ENCODE results near the gene TLN1. TPM values are rescaled to one million over a fixed set of nuclear protein-coding genes. Genes with fewer than 3 reads are reported as not detected.

TLN1 gene
- total RNA-seq, 1 donor from 2014 or later: 252 TPM

- ATAC-seq (ENCODE audit: poor library complexity): peak; percentile 18
- DNase-seq: no peak
- intact Hi-C loops (cut with DNase I): no loop called here
Measured at GRCh38 chr9:35659340-35659739, 72.7 kb downstream of the TLN1 start.

- intact Hi-C loops (cut with DNase I): no loop called here
- DNase-seq (peak; percentile 70), ATAC-seq (ENCODE audit: poor library complexity) (peak; percentile 4)
Measured at GRCh38 chr9:35658968-35659220, 73.1 kb downstream of the TLN1 start.

GRCh38 chr9:35658137-35658967 lies 73.6 kb downstream of the TLN1 start, which contains the start of gene CCDC107:
Gene CCDC107, plus strand, starts transcription at chr9:35658292. Its CDS starts 88 bp downstream, at chr9:35658380.
- peak; percentile 91 for DNase-seq
- intact Hi-C loops (cut with DNase I): no loop called here
- ATAC-seq (ENCODE audit: poor library complexity): peak; percentile 87

- intact Hi-C loops (cut with DNase I): no loop called here
- DNase-seq (peak; percentile 98), ATAC-seq (ENCODE audit: poor library complexity) (peak; percentile 94)
Measured at GRCh38 chr9:35657546-35658136, 74.4 kb downstream of the TLN1 start, which contains the start of gene RMRP. Gene RMRP, minus strand, starts transcription at chr9:35658019.

- peak; percentile 2 for ATAC-seq (ENCODE audit: poor library complexity)
- intact Hi-C loops (cut with DNase I): no loop called here
- no peak for DNase-seq
Measured at GRCh38 chr9:35656831-35657545, 75.0 kb downstream of the TLN1 start.

GRCh38 chr9:35656348-35656747 lies 75.6 kb downstream of the TLN1 start:
- no peak for DNase-seq
- intact Hi-C loops (cut with DNase I): no loop called here
- ATAC-seq (ENCODE audit: poor library complexity): no peak

GRCh38 chr9:35653611-35654010 lies 78.4 kb downstream of the TLN1 start:
- intact Hi-C loops (cut with DNase I): no loop called here
- DNase-seq (no peak), ATAC-seq (ENCODE audit: poor library complexity) (no peak)

GRCh38 chr9:35652829-35653209 lies 79.2 kb downstream of the TLN1 start:
- no peak for ATAC-seq (ENCODE audit: poor library complexity)
- intact Hi-C loops (cut with DNase I): no loop called here
- DNase-seq: no peak

- ATAC-seq (ENCODE audit: poor library complexity) (no peak), DNase-seq (no peak)
- intact Hi-C loops (cut with DNase I): no loop called here
Measured at GRCh38 chr9:35651956-35652828, 79.8 kb downstream of the TLN1 start.

GRCh38 chr9:35650341-35651158 lies 81.4 kb downstream of the TLN1 start, which contains the start of gene SIT1:
Gene SIT1, minus strand, starts transcription at chr9:35650931. Its CDS starts 78 bp downstream, at chr9:35650853.
- intact Hi-C loops (cut with DNase I): no loop called here

GRCh38 chr9:35649431-35650340 lies 82.3 kb downstream of the TLN1 start:
- intact Hi-C loops (cut with DNase I): loop anchor here (10.0 kb wide), 1 partner anchor 235 kb away; no protein-coding TSS in a partner anchor
- DNase-seq (peak; percentile 59), ATAC-seq (ENCODE audit: poor library complexity) (no peak)

More at GRCh38 chr9:35650341-35651158, 81.4 kb downstream of the TLN1 start, which contains the start of gene SIT1:
- DNase-seq (no peak), ATAC-seq (ENCODE audit: poor library complexity) (no peak)

Small RNA genes lying within 50 kb of the gene (microRNA-seq; reads per million reads assigned to microRNA genes)
- gene MIR6852: not detected
- gene MIR6853: not detected

Other genes starting within 250 kb of the TLN1 start
- 25.7 TPM for gene RUSC2, start 242.1 kb downstream of the TLN1 start, total RNA-seq
- gene TESK1, start 126.9 kb downstream of the TLN1 start, total RNA-seq: 25.0 TPM
- gene CD72, start 113.8 kb downstream of the TLN1 start, total RNA-seq: 0.59 TPM
- not detected for gene SIT1, start 81.3 kb downstream of the TLN1 start, total RNA-seq
- gene RMRP, start 74.2 kb downstream of the TLN1 start, total RNA-seq: 19,155 TPM
- 48.4 TPM for gene CCDC107, start 73.9 kb downstream of the TLN1 start, total RNA-seq
- gene ARHGEF39, start 67.0 kb downstream of the TLN1 start, total RNA-seq: 0.24 TPM
- gene CA9, start 58.3 kb downstream of the TLN1 start, total RNA-seq: not detected
- gene TPM2, start 42.3 kb downstream of the TLN1 start, total RNA-seq: 966 TPM
- gene CREB3, start 471 bp upstream of the TLN1 start, total RNA-seq: 20.3 TPM
- 74.6 TPM for gene GBA2, start 17.0 kb upstream of the TLN1 start, total RNA-seq
- gene RGP1, start 17.1 kb upstream of the TLN1 start, total RNA-seq: 28.5 TPM
- not detected for gene MSMP, start 22.1 kb upstream of the TLN1 start, total RNA-seq
- 24.2 TPM for gene NPR2, start 59.4 kb upstream of the TLN1 start, total RNA-seq
- 1.8 TPM for gene SPAG8, start 80.1 kb upstream of the TLN1 start, total RNA-seq
- gene HINT2, start 82.8 kb upstream of the TLN1 start, total RNA-seq: 82.9 TPM
- gene FAM221B, start 96.5 kb upstream of the TLN1 start, total RNA-seq: not detected
- gene TMEM8B, start 97.0 kb upstream of the TLN1 start, total RNA-seq: 13.3 TPM
- not detected for gene OR13J1, start 138.2 kb upstream of the TLN1 start, total RNA-seq
- 7.4 TPM for gene HRCT1, start 174.0 kb upstream of the TLN1 start, total RNA-seq
- gene SPAAR, start 177.3 kb upstream of the TLN1 start, total RNA-seq: 8.3 TPM
- gene OR2S2, start 226.0 kb upstream of the TLN1 start, total RNA-seq: not detected

All from Right ventricle myocardium superior (tissue), 1 donor.